Measurements from ENCODE around the gene EPB42.
A peak's percentile ranks its signal among the peaks of the same experiment; 100 is the strongest.

EPB42 gene

DNA sequence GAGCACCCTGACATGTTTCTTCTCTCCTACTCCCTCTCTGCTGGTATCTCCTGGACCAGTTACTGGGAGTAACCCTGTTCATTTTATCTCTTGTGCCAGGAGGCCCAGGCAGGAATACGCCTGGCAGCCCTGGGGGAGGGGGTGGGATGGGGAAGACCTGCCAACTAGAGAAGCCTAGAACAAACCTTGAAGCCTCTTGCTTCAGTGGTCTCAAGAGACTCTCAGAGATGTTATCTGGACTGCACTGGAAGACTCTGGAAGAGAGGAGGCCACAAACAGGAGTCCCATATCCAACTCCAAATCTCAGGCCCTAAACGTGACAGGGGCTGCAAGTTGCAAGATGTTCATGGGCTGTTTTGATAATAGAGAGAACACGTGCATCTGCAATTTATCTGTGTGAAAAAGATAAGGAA lies at the start of gene EPB42:
Gene EPB42 (minus strand): TSS at position 28 of the 413 bp plus-strand sequence. CDS start 193 bp downstream, outside the sequence.
- no peak for ATAC-seq (replicated peaks; ENCODE audit: extremely low read depth, poor library complexity, severe bottlenecking)
- Mint-ChIP-seq H3K27ac (ENCODE audit: low read depth) (peak within 1 kb of the TSS; percentile 9), H3K4me3 (peak within 1 kb of the TSS; percentile 6), H3K4me1 (peaks cover 18% of the 10 kb centered on the region), H3K27me3 (peaks cover 27% of the 10 kb centered on the region), H3K9me3 (no peaks in the 10 kb centered on the region), H3K36me3 (ENCODE audit: insufficient read depth) (no peaks in the 10 kb centered on the region)
- DNase-seq (ENCODE audit: low spot score in 2 of 2): no peak

GRCh38 chr15:43270113-43270665 lies 49.4 kb upstream of the EPB42 start:
- no peak overlapping the region for H3K27ac Mint-ChIP-seq (ENCODE audit: low read depth)
- no peaks in the 10 kb centered on the region for H3K9me3 Mint-ChIP-seq
- H3K4me3 Mint-ChIP-seq: no peak overlapping the region
- H3K4me1 Mint-ChIP-seq: peaks cover 6% of the 10 kb centered on the region
- DNase-seq (ENCODE audit: low spot score in 2 of 2) (no peak), ATAC-seq (replicated peaks; ENCODE audit: extremely low read depth, poor library complexity, severe bottlenecking) (no peak)
- H3K27me3 Mint-ChIP-seq: peaks cover 66% of the 10 kb centered on the region
- peaks cover 1% of the 10 kb centered on the region for H3K36me3 Mint-ChIP-seq (ENCODE audit: insufficient read depth)

GRCh38 chr15:43268111-43269105 lies 47.6 kb upstream of the EPB42 start:
- DNase-seq (ENCODE audit: low spot score in 2 of 2): no peak
- Mint-ChIP-seq H3K36me3 (ENCODE audit: insufficient read depth) (peaks cover 1% of the 10 kb centered on the region), H3K9me3 (no peaks in the 10 kb centered on the region), H3K27ac (ENCODE audit: low read depth) (peak overlapping the region; percentile 48), H3K27me3 (peaks cover 48% of the 10 kb centered on the region), H3K4me3 (no peak overlapping the region), H3K4me1 (peaks cover 6% of the 10 kb centered on the region)
- no peak for ATAC-seq (replicated peaks; ENCODE audit: extremely low read depth, poor library complexity, severe bottlenecking)

- H3K27ac Mint-ChIP-seq (ENCODE audit: low read depth): no peak overlapping the region
- no peak for ATAC-seq (replicated peaks; ENCODE audit: extremely low read depth, poor library complexity, severe bottlenecking)
- peaks cover 1% of the 10 kb centered on the region for H3K36me3 Mint-ChIP-seq (ENCODE audit: insufficient read depth)
- H3K9me3 Mint-ChIP-seq: no peaks in the 10 kb centered on the region
- peaks cover 44% of the 10 kb centered on the region for H3K27me3 Mint-ChIP-seq
- no peak overlapping the region for H3K4me3 Mint-ChIP-seq
- no peak for DNase-seq (ENCODE audit: low spot score in 2 of 2)
- peaks cover 6% of the 10 kb centered on the region for H3K4me1 Mint-ChIP-seq
Measured at GRCh38 chr15:43267439-43267838, 46.6 kb upstream of the EPB42 start.

DNA sequence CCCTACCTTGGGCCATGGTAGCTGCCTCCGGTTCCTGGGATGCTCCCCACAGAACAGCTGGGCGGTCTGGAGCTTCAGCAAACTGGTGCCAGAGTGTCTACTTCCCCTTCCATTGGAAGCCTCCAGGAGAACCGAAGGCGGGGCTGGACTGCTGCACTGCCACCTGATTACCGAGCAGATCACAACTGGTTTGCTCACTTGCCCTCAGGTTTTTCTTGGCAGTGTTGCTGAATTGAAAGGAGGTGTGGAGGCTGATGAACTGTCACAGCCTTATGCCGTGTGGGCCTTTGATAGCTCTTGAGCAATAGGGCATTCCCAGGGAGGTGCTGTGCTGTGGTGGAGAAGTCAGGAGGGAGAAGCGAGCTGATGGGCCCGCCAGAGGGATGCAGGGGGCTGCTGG lies 46.0 kb upstream of the EPB42 start, which contains the start of gene TGM5:
Gene TGM5 (minus strand): TSS at position 95 of the 400 bp plus-strand sequence. CDS start 79 bp downstream, at position 16.
- Mint-ChIP-seq H3K36me3 (ENCODE audit: insufficient read depth) (peaks cover 1% of the 10 kb centered on the region), H3K4me3 (no peak within 1 kb of the TSS), H3K4me1 (peaks cover 6% of the 10 kb centered on the region), H3K9me3 (no peaks in the 10 kb centered on the region), H3K27ac (ENCODE audit: low read depth) (no peak within 1 kb of the TSS), H3K27me3 (peaks cover 50% of the 10 kb centered on the region)
- ATAC-seq (replicated peaks; ENCODE audit: extremely low read depth, poor library complexity, severe bottlenecking) (no peak), DNase-seq (ENCODE audit: low spot score in 2 of 2) (no peak)

DNA sequence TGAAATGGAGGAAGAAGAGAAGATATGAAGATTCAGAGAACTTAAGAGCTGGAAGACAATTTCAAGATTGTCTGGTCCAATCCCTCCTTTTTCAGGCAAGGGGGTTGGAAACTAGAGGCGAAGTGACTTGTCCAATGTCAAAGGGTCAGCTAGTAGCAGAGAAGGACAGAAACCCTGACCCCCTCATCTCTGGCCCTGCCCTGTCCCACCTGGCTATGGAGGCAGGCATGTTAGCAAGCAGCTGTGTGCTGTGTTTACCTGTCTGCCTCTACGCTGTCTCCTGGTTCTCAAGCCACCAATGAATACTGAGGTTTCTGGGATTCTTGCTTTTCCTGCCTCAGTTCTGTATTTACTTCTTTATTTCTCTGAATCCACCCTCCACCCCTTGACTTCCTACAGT lies 45.6 kb upstream of the EPB42 start:
- H3K9me3 Mint-ChIP-seq: no peaks in the 10 kb centered on the region
- no peak overlapping the region for H3K27ac Mint-ChIP-seq (ENCODE audit: low read depth)
- H3K4me3 Mint-ChIP-seq: no peak overlapping the region
- ATAC-seq (replicated peaks; ENCODE audit: extremely low read depth, poor library complexity, severe bottlenecking) (no peak), DNase-seq (ENCODE audit: low spot score in 2 of 2) (no peak)
- H3K36me3 Mint-ChIP-seq (ENCODE audit: insufficient read depth): peaks cover 1% of the 10 kb centered on the region
- peaks cover 50% of the 10 kb centered on the region for H3K27me3 Mint-ChIP-seq
- peaks cover 6% of the 10 kb centered on the region for H3K4me1 Mint-ChIP-seq

DNA sequence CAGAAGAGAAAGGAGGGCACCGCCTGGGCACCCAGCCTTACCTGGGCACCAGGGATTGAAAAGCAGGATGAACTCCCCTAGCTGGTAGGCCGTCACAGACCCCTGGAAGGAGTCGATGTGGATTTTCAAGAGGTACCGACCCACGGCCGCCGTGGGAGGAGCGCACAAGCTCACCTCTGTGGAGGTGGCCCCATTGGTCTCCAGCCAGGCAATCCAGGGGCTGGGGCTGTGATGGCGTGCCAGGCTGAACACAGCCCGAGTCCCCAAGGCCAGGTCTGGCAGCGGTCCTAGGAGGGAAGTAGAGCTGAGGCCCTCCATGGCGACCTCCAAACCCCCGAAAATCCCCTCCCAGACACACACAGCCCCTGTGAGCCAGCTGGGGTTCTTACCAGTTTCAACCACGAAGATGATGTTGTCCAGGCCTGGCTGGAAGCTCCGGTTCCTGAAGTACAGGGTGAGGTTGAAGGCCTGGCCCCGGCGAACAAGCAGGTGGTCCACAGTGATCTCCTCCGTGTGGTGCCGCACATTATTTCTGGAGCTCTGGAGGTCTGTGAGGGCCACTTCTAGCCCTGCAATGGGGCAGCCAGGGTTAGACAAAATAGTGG lies 39.3 kb upstream of the EPB42 start:
- Mint-ChIP-seq H3K4me1 (no peaks in the 10 kb centered on the region), H3K27me3 (peaks cover 7% of the 10 kb centered on the region), H3K9me3 (no peaks in the 10 kb centered on the region), H3K36me3 (ENCODE audit: insufficient read depth) (no peaks in the 10 kb centered on the region), H3K4me3 (no peak overlapping the region), H3K27ac (ENCODE audit: low read depth) (peak overlapping the region; percentile 30)
- ATAC-seq (replicated peaks; ENCODE audit: extremely low read depth, poor library complexity, severe bottlenecking) (no peak), DNase-seq (ENCODE audit: low spot score in 2 of 2) (no peak)

DNA sequence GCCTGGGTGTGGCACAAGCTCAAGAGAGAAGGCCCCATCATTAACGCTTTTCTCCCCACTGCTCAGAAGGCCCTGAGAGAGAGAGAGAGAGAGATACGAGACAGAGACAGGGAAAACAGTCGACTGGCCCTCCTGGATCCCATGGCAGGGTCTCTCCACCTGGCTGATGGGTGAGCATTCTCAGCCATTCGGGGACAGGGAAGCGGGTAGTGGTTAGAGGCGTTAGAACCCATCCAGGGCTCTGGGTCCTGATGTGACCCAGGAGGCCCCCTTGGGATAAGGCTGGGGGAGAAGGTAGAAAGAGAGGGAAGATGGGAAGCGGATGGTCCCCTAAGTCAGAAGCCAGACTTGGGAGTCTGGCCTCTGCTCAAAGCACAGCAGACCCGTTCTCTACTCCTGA lies 38.0 kb upstream of the EPB42 start:
- no peak overlapping the region for H3K27ac Mint-ChIP-seq (ENCODE audit: low read depth)

DNA sequence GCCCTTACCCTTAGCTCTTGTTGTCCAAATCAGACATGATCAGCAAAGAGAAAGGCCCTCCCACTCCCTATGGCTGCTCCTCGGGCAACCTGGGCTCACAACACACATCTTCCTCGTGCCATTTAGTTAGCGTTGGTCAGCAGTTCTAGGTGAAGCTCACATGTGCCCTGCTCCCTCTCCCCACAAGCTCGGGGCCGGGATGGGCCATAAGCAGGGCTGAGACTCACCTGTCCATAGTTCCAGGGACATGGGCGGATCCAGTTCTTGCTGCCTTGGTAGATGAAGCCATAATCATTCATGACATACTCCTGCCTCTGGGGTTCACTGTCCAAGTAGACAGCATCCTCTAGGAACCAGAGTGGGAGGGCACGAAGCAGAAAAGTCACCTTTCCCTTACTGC lies 35.5 kb upstream of the EPB42 start:
- H3K36me3 Mint-ChIP-seq (ENCODE audit: insufficient read depth): peaks cover 7% of the 10 kb centered on the region
- H3K4me3 Mint-ChIP-seq: no peak overlapping the region
- H3K9me3 Mint-ChIP-seq: no peaks in the 10 kb centered on the region
- H3K27ac Mint-ChIP-seq (ENCODE audit: low read depth): no peak overlapping the region
- ATAC-seq (replicated peaks; ENCODE audit: extremely low read depth, poor library complexity, severe bottlenecking) (no peak), DNase-seq (ENCODE audit: low spot score in 2 of 2) (no peak)
- H3K4me1 Mint-ChIP-seq: peaks cover 21% of the 10 kb centered on the region
- peaks cover 9% of the 10 kb centered on the region for H3K27me3 Mint-ChIP-seq

More for the DNA sequence above, 38.0 kb upstream of the EPB42 start:
- Mint-ChIP-seq H3K27me3 (peaks cover 7% of the 10 kb centered on the region), H3K9me3 (no peaks in the 10 kb centered on the region), H3K4me1 (peaks cover 9% of the 10 kb centered on the region), H3K36me3 (ENCODE audit: insufficient read depth) (no peaks in the 10 kb centered on the region), H3K4me3 (no peak overlapping the region)
- DNase-seq (ENCODE audit: low spot score in 2 of 2) (no peak), ATAC-seq (replicated peaks; ENCODE audit: extremely low read depth, poor library complexity, severe bottlenecking) (no peak)

GRCh38 chr15:43255376-43255775 lies 34.6 kb upstream of the EPB42 start:
- H3K4me3 Mint-ChIP-seq: no peak overlapping the region
- peaks cover 7% of the 10 kb centered on the region for H3K36me3 Mint-ChIP-seq (ENCODE audit: insufficient read depth)
- H3K9me3 Mint-ChIP-seq: no peaks in the 10 kb centered on the region
- ATAC-seq (replicated peaks; ENCODE audit: extremely low read depth, poor library complexity, severe bottlenecking): no peak
- H3K27ac Mint-ChIP-seq (ENCODE audit: low read depth): no peak overlapping the region
- peaks cover 21% of the 10 kb centered on the region for H3K4me1 Mint-ChIP-seq
- H3K27me3 Mint-ChIP-seq: peaks cover 9% of the 10 kb centered on the region
- DNase-seq (ENCODE audit: low spot score in 2 of 2): no peak

DNA sequence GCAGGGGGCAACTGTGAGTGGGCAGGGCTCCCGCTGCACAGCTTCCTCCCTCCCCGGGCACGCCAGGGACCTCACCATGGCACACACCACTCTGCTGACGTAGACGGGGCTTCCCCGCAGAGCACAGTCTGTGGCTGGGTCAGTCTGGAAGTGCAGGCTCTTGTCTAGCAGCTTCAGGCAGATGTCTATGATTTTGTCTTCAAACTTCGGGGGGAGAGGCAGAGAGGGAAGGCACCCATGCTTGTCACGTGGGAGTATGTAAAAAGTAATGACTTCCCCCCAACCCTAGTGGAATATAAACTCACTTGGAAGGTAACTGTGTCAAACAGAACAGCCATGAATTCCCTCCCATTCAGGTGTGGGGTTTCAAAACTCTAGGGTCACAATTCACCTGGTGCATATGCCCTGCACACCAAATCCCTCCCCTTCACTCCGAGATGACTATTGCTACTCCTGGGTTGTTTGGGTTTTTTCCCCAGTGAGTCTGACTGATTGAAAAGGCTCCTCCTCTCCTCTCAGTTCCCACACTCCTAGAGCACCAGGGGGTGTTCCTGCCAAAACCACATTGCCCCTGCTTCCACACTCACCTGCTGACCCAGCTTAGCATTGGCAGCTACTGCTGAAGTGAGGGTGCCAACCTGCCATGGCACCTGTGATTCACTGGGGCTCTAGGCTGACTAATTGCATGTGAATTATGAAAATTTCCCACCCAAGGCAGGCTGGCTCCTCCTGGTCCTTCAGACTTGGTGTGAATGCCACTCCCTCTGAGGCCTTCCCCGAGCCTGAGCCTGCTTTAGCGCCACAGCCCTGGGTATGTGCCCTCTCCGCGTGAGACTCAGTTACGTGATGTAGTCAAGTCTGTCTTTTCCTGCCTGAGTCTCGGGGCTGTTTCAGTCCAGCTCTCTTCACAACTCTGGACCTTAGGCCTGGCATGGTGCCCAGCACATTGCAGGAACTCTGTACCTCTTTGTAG lies 32.9 kb upstream of the EPB42 start:
- H3K36me3 Mint-ChIP-seq (ENCODE audit: insufficient read depth): peaks cover 7% of the 10 kb centered on the region

DNA sequence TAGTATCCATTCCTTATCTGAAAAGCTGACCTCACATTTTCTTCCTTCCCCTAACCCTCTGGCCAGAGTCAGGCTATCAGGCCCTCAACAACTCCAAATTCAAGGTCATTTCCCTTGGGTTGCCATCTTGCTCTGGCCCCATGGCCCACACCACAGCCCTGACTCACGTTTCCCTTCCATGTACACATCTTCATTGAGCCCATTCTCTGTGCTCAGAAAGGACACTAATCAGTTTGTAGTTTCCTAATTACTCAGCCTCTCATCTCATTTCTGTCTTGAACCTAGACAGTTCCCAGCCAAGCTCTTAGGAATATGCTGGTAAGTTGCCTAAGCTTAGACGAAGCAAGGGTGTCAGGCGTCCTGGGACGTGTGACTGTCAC lies 31.0 kb upstream of the EPB42 start:
- H3K36me3 Mint-ChIP-seq (ENCODE audit: insufficient read depth): peaks cover 7% of the 10 kb centered on the region
- H3K27ac Mint-ChIP-seq (ENCODE audit: low read depth): peak overlapping the region; percentile 76
- DNase-seq (ENCODE audit: low spot score in 2 of 2): no peak
- H3K9me3 Mint-ChIP-seq: no peaks in the 10 kb centered on the region
- peaks cover 9% of the 10 kb centered on the region for H3K27me3 Mint-ChIP-seq
- no peak overlapping the region for H3K4me3 Mint-ChIP-seq
- peaks cover 27% of the 10 kb centered on the region for H3K4me1 Mint-ChIP-seq
- no peak for ATAC-seq (replicated peaks; ENCODE audit: extremely low read depth, poor library complexity, severe bottlenecking)

More for the DNA sequence above, 32.9 kb upstream of the EPB42 start:
- Mint-ChIP-seq H3K4me3 (no peak overlapping the region), H3K9me3 (no peaks in the 10 kb centered on the region), H3K4me1 (peaks cover 27% of the 10 kb centered on the region), H3K27me3 (peaks cover 9% of the 10 kb centered on the region), H3K27ac (ENCODE audit: low read depth) (peak overlapping the region; percentile 93)
- DNase-seq (ENCODE audit: low spot score in 2 of 2) (peak in 1 of 2 donors; percentile 68), ATAC-seq (replicated peaks; ENCODE audit: extremely low read depth, poor library complexity, severe bottlenecking) (peak; percentile 95)
